HG03280 (cell line): ENCODE results near the gene AOAH.

ENCODE experiments used
- ATAC-seq: cut with Tn5 transposase; IDR thresholded peaks from one replicate; pipeline ENCODE4 v1.9.1; 2021; ENCODE audit warnings: mild to moderate bottlenecking, moderate library complexity; ENCODE audit not compliant: unreplicated experiment

The AOAH gene

DNA sequence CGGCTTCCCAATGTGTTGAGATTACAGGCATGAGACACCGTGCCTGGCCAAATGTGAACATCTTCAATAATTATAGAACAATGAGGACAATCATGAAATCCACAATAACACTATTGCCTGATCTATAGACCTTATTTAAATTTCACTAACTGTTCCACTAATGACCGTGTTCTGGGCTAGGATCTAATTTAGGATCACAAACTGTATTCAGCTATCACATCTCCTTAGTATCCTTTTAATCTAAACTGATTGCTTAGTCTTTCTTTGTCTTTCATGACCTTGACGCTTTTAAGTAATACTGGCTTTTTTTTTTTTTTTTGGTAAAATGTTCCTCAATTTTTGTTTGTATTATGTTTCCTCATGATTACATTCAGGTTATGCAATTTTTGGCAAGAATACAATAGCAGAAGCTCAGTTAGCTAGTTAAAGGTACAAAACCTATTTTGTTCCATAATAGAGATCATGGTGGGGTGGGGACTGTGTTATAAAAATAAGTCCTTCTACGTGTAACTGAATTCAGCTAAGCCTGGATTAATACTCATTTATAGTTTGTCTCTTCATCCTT, 158.4 kb downstream of the AOAH start:
- ATAC-seq, result no peak

DNA sequence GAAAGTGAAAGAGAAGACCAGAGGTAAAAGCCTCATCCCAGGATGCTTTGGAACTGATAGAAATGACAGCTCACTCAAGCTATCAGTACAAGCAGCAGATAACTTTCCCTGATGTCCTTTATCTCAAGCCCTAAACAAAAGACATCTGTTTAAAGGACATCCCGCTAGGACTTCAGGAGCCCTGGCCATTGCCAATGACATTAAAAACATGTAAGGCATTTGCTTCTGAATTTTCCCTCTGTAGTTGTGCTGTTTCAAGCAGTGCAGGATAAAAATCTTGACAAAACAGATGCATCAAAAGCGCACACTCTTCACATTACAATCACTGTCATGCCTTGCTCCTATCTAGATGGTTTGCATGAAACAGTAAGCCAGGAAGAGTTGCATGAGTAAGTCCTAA, 159.8 kb downstream of the AOAH start:
- ATAC-seq, result no peak

DNA sequence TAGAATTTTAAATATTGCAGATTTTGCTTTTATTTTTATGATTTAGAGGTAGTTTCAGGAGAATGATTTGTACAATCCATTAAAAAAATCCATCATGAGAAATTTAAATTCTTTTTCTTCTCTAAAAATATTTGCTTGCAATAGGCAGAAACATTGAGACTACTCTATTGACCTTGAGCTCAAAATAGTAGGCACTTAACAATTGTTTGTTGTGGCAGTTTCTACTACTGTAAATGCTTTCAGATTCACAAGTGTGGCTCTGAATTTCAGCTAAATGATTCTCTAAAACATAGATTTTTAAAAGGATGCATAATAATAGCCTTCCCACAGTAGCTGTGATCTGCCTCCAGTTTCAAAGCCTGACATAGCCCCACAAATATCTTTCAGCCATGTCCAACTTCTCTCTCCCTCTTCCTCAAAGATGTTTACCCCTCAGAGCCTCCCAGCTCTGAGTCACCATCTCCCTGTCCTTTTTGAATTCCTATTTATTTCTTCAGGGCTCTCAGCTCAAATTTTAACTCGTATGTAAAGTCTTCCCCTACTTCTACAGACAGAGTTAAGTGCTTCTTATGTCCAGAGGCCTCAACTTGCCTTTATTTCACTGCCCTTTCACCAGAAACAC, 160.5 kb downstream of the AOAH start:
- ATAC-seq, result no peak

DNA sequence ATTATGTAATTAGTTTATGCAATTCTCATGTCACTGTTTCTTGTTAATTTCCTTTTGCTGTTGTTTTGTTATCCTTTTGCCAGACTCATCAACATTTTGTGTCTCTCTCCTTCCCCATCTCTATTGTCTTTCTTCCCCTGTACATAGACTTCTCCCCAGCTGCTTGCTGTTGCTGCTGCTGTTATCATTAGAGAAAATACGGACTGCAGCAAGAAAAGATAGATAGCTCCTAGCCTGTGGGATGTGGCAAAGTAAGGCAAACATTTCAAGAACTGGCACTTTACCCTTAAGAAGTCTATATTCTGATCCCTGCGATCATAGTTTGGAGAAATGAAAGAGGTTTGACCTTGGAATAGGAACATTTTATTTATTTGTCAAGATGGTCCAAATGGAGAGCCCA, 162.2 kb downstream of the AOAH start:
- ATAC-seq, result no peak

DNA sequence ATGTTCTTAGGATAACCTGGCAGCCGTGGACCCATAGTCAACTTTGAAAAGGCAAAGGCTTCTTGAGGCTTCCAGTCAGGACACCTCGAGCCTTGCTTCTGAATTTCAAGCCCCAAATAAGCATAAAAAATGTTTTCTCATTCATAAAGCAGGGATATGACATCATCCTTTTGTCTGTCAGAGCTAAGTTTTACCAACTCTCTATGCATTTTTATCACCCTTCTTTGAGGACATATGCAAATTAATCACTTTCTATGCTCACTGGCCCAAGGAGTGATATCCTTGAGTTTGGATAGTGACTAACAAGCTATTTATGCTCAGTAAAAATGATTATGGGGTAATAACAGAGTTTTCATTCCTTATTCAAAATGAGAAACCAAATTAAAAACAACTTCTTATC, 175.3 kb downstream of the AOAH start:
- no peak for ATAC-seq

DNA sequence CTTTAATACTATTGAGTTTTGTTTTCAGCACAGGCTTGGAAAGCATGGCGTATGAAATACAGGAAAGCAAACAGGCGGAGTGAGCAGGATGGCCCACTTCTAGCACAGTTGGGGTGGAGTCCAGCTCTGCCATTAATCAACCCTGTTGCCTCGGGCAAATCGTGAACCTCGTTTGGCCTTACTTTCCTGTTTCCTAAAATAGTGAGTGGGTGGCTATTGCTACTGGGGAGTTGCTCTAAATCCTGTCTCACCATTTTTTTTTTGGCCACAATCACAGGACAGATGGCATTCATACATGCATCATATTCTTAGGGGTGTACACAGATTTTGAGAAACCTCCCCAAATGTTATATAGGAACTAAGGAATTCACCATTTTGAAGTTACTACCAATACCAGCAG, 176.9 kb downstream of the AOAH start:
- ATAC-seq, result no peak

DNA sequence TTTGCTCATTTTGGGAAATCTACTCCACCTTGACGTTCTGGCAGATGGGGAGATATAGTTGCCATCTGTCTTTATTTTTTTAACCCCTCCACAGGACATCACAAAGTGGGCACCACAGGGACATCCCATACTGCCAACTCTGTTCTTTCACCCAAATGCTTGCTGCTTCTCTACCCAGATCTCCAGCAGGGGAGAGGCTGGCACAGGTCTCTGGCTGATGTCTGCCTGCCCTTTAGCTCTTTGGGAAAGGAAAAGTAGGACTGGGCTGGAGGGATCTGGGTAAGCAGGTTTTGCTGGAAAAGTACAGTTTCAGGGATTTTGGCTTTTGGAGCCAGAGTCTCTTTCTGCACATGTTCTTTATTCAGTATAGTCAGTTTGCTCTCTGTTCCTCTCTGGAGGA, 178.0 kb downstream of the AOAH start:
- no peak for ATAC-seq

DNA sequence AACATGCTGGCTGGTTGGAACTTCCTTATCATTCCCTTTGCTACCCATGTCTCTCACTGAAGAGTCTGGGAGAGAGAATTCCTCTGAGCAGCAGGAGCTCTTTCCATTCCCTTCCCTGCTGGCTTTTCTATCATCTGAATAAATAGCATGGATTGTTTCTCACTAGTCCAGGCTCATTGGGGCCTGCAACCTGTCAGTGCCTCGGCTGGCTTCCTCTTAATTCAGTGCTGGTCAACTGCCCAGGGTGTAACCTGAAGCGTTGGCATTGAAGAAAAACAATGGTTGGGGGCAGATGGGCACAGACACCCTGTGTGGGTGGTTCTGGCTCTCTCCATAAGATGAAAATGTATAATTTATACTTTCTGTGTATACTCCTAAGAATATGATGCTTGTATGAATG, 179.0 kb downstream of the AOAH start:
- no peak for ATAC-seq

DNA sequence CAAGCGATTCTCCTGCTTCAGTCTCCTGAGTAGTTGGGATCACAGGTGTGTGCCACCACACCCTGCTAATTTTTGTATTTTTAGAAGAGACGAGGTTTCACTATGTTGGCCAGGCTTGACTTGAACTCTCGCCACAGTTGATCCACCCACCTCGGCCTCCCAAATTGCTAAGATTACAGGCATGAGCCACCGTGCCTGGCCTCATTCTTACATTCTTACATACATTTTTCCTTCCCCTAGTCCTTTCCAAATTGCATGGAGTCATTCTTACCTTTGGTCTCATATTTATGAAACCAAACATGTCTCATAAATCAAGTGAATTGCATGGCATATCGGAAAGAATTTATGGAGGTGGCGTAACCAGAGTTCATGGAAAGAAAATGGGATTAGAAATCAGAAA, 186.2 kb downstream of the AOAH start:
- ATAC-seq, result no peak

DNA sequence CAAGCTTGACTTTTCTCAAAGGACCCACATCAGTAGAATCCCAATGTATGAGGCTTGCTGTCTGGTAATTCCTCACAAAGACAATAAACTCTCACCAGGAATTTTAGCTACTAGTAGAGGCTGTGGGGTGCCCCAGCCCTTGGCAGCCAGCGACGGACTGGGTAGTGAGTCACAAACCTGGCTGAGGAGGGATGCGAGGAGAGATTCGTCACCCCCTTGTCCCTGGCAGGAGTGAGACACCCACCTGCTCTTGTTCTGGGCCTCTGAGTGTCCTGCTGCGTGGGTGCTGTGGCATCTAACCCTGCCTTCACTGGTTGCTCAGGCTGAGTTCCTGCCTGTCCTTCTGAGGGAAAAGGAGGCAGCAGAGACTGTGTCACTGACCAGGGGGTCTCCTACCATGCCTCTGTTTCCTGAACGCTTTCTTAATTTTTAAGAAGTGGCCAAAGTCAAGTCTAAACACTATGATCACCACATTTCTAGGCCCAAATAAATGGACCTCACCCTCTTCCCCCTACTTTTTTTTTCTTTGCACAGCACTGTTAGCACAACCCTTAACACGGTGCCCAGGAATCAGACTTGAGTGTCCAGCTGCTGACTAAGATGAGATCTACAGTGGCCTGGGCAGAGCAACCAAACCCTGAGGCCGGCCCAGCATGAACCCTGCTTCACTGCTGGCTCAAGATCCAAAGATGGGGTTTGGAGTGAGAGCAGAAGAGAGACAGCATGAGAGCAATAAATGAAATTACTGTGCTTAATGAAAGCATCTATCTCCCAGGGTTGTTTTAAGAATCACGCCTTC, 188.2 kb downstream of the AOAH start:
- no peak for ATAC-seq

DNA sequence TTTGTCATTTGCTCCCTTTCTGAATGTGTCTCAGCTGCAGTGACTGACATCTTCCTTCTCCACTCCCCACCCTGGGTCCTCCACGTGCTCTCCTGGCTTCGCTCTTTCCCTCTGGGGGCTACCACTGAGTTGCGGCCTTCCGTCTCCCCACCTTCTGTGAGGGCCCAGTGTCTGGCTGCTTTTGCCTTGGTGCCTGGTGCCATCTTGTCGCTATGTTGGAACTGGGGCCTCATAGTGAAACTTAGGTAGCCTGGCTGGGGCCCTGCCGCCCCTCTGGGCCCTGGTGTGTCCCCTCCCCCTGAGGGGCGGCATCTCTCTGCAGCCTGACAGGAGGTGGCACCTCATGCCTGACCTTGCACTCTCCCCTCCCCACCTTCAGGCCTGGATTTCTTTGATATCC, 190.6 kb downstream of the AOAH start:
- ATAC-seq, result no peak

DNA sequence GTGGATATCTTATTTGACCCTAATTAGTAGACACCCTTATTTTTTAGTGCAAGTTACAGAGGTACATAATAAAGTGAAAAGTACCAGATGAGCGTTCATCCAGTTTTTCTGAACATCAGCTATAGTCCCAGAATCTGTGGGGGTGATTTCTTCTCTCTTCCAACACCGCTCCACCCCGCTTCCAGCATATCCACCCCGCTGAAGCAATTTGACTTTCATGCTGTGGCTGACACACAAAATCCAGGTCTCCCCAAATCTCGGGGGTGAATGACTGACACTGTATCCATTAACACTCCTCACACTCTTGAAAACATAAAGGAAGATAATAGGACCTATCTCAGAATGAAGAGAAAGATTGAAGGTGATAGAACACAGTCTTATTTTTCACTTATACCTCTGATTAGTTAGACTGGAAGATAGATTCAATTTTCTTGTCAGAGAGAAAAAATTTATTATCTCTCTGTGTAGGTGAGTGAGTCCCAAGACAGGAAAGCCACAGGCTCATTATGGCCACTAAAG, 191.3 kb downstream of the AOAH start:
- no peak for ATAC-seq

DNA sequence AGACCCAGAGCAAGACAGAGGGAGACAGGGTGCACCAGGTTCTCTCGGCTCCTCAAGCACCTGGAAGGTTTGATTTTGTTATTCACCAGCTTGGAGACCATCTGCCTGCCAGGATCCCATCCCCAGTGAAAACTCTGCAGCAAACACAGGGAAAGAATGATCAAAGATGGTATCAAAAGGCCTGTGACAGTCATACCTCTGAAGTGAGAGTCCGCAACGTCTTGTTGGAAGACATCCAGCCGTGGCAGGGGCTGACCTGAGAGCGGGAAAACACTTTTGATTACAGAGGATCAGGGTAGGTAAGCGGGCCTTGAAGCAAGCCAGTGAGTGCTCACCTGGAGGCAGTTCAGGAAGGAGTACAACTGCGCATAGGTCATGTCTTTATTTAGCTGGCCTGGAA, 192.3 kb downstream of the AOAH start:
- ATAC-seq, result no peak

DNA sequence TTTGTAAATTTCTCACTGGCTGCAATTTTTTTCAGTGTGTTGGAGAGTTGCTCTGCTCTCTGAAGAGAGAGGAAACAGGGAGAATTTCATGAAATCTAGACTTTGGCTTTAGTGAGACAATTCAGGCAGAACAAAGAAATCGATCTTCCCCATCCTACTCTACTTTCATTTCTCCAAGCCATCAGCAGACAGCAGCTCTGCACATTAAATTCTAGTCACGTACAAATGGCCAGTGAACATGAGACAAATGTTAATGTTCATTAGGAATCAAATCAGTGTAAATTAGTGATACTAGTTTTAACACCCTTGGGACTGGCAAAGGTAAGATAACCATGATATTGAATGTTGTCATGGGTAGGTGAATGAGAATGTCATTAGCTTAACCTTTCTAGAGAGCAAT, 193.8 kb downstream of the AOAH start:
- no peak for ATAC-seq

DNA sequence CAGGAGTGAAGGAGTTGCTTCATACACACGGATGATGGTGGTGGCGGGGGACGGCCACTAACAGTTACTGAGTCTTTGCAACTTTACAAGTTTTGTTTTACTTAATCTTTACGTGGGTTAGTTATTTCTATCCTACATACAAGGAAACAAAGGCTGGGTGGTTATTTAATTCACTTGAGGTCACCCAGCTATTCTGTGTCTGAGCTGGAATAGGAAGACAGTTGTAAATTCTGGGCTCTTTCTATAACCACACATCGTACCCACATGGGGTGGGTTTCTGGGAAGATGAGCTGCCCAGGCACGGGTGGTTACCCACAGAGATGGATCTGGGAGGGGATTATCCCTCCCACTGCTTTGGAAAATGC, 196.8 kb downstream of the AOAH start:
- ATAC-seq, result no peak

DNA sequence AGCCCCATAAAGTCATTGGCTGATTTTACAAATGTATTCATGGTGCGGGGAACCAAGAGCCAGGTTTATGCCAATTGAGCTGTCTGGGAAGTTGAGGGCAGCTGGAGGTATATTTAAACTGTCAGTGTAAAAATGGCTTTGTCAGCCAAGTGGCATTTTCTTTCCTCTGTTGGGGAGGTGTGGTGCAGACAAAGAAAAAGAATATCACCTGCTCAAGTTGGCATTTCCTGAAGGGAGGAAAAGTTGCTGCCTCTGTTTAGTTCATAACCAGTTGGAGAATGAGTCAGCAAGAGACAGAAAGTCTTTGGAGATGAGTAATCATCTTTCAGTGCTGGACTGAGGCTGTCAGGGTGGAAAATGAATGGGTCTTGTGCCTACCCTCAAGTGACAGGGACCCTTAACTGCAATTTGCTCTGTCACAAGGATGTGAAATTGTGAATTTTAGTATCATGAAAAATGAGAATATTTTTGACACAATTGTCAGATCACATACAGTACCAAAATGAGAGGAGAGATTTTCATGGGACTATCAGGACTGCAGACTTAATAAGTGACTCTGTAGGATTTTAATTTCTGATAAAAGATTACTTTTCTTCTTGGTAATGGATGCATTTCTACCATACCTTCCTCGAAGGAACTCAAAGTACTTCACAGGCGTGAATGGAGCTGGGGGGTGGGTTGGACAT, 197.3 kb downstream of the AOAH start:
- no peak for ATAC-seq

DNA sequence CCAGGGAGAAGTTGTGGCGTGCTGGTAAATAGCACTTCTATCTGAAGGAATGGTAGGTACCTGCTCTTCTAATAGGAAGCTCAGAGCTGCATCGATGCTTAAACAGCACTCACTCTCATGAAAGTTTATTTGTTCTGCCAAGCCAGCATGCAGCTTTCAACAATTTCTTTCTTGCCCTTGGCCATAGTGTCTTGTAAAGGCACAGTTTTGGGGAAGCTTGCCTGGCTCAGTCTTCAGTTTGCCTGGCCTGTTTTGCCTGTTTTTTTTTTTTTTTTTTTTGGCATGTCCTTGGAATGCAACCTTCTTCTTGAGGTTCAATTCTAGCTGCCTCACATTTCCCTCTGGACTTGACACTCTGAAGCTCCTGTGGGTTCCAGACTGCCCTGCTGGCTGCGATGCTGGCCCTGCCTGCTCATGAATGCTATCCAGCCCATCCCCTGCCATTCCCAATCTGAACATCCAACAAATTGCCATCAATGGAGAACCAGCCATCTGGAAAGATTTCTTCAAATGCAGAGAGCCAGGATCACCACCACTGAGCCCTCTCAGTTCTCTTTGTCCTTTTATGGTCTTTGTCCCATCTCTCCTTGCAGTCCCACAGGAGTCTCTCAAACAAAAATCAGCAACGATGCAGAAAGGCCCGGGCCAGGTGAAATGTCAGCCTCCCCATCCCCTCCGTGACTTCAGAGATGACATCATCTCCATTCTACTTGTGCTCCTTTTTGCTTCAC, 200.8 kb downstream of the AOAH start:
- ATAC-seq, result no peak

DNA sequence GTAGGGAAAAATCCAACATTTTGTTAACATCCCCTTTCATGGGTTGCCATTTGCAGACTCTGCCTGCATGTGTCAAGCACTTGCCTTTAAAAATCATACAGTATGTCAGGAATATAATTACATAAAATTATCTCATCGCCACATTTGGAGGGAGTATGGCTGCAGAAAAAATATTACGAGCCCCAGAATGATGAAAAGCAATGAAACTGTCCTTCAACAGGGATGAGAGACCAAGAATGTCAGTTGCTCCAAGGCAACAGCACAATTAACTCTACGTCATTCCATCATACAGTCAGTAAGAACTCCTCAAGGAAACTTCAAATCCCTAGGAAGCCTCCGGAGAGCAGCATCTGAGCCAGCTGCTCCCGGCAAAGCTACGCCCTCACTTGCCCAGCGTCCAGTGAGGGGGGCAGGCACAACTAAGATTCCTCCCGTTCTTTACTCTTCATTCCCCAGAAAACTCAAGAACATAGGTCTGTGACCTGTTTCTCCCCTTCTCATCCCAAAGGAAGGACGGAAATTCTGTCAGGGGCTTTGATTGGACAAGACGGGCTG, 201.8 kb downstream of the AOAH start:
- ATAC-seq, result no peak

DNA sequence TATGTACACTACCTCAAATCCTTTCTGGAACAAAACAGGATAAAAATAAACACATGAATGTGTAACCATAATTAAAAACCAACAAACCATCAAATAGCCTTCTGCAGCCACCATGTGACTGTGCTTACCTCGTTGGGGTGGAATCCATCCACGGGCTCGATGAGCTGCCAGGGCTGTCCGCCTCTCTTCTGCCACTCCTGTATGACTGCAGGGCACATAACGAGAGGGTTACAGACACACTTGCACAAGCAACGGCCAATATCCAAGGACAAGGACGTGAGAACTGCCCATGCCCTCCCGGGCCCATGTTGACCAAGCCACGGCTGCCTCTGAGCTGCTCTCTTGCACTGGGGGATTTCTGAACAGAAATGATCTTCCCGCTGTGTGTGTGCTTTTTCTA, 202.4 kb downstream of the AOAH start:
- no peak for ATAC-seq

DNA sequence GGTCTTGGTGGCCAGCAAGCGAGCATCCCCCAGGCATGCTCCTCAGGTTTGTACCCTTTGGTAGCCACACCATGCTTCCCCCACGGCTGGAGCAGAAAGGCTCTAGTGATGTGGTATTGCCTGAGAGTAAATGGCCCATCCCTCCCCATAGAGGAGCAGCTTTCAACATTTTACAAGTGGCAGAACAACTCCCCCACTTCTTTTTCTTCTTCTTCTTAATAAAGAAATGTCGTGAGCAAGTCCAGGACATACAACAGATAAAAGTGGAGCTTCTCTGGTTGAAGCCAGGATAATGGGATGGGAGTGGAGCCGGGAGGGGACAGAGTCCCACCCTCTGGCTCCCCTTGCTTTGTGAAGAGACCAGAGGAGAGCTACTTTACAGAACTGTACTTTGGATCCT, 203.2 kb downstream of the AOAH start:
- no peak for ATAC-seq

DNA sequence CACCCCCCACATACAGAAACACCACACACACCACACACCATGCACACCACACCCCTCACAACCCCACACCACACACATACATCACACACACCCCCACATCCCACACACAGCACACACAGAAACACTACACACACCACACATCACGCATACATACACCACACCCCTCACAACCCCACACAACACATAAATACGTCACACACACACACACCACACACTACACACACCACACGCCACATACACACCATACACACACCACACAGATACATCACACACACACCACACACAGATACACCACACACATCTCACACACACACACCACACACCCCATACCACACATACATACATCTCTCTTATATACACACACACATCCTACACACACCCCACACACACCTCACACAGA, 208.4 kb downstream of the AOAH start:
- ATAC-seq, result no peak
